Right lobe of liver (tissue), 6 donors: ENCODE measurements around the gene ROCK2. TPM values are rescaled to one million over a fixed set of nuclear protein-coding genes. Genes with fewer than 3 reads are reported as not detected.
"Not testable (repeated sequence)": the region's sequence is repeated elsewhere in the genome, so short reads cannot be mapped to it uniquely, and the experiment has no call there.

ENCODE experiments used
- ATAC-seq, 4 donors: fragments of 200-7000 bp; cut with Tn5 transposase; one replicate each; pipeline ENCODE4 v1.9.1; 2020; ENCODE audit warnings: mild to moderate bottlenecking in 4 of 4, moderate library complexity in 4 of 4
- DNase-seq, 3 donors: peaks; one replicate each; pipeline ENCODE4 v3.0.0-alpha.2; 2020
- H3K27ac ChIP-seq, 3 donors: fragments of 200-600 bp; one replicate each; pipeline ENCODE4 v1.8.0; 2022
- H3K27me3 ChIP-seq, 2 donors: fragments of 200-600 bp; one replicate each; pipeline ENCODE4 v1.8.0; 2022
- H3K36me3 ChIP-seq, 4 donors: fragments of 200-600 bp; sonication (generic) in 1 of 4; one replicate each; pipeline versions ENCODE4 v1.5.1 to v1.8.0; 2017 to 2022; ENCODE audit warnings: control low read depth in 1 of 4
- H3K4me1 ChIP-seq, 4 donors: fragments of 200-600 bp; sonication (generic) in 1 of 4; one replicate each; pipeline versions ENCODE4 v1.5.1 to v1.8.0; 2017 to 2022; ENCODE audit warnings: control low read depth in 1 of 4
- H3K4me3 ChIP-seq, 3 donors: fragments of 200-600 bp; one replicate each; pipeline ENCODE4 v1.8.0; 2022
- H3K9me3 ChIP-seq, 4 donors: fragments of 200-600 bp; sonication (generic) in 1 of 4; one replicate each; pipeline versions ENCODE4 v1.5.1 to v1.8.0; 2017 to 2022; ENCODE audit warnings: control low read depth in 1 of 4
- POLR2A ChIP-seq: fragments of 450-650 bp; IDR thresholded peaks from one replicate; pipeline ENCODE4 v1.6.1; 2017; ENCODE audit warnings: antibody characterized with exemption, mild to moderate bottlenecking
- WGBS: methylation state at CpG from one replicate; pipeline ENCODE4 v1.1.6; 2018; ENCODE audit warnings: low coverage, low lambda C conversion rate; ENCODE audit not compliant: insufficient coverage; ENCODE audit errors: missing lambda C conversion rate; 5-methylcytosine and 5-hydroxymethylcytosine counted together
- intact Hi-C, 2 donors: fragments of 100-400 bp; cut with DNase I; formaldehyde crosslinking; loops; one replicate each; pipeline versions ENCODE4 v1.11.2 to v1.14.1; 2022
- total RNA-seq, 6 experiments: library from RNA; depleted of rRNA in 2 of 6; stranded (reverse); fragments of >200 nt in 2 of 6; fragmentation: NEBNext Ultra II Directional in 3 of 6; extraction: Animal tissue kit (Norgen Biotek cat#: 25700) in 3 of 6; gene quantifications; one replicate each; pipeline versions ENCODE4 v1.1.0 to v1.2.4, GENCODE V29; 2016 to 2023
- TF ChIP-seq, protein P1 (sequence below), 4 donors: fragments of 200-600 bp in 3 of 4; fragments of 450-650 bp in 1 of 4; IDR thresholded peaks; one replicate each; pipeline versions ENCODE4 v1.5.1 to v1.8.0; 2016 to 2022; ENCODE audit warnings: antibody characterized with exemption in 4 of 4, mild to moderate bottlenecking in 2 of 4
- donor health status: DM: no; HTN: yes; CAD: no.
- donor health status: DM: no; HTN: no; CAD: no.
- donor health status: DM: no; HTN: no; CAD: no.
- donor health status: DM: no; HTN: yes; CAD: no.
- donor health status: DM: no; HTN: yes; CAD: no.

The ROCK2 gene
- total RNA-seq, 6 experiments from 2014 or later: 11.6 to 23.9 (median 19.8) TPM

DNA sequence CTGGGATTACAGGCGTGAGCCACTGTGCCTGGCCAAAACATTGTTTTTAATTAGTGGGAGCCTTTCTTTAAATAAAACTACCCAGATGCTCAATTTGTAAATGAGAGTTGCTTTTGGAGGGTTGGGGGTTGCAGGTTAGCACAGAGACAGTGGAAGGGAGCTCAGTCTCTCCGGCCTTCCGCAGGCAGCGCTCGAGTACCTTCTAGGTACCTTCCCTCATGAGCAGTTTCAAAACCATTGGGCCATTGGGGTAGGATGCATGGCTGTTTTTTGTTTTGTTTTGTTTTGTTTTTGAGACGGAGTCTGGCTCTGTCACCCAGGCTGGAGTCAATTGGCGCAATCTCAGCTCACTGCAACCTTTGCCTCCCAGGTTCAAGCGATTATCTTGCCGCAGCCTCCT is 170.2 kb downstream of the ROCK2 start:
- peaks cover 0 to under 1% (median 0%) of the 10 kb centered on the region in 4 donors for H3K36me3 ChIP-seq
- H3K4me3 ChIP-seq: no peak overlapping the region
- no peaks in the 10 kb centered on the region for H3K27me3 ChIP-seq
- ATAC-seq (no peak), DNase-seq (no peak)
- H3K27ac ChIP-seq: no peak overlapping the region
- TF ChIP-seq, protein P1, sequence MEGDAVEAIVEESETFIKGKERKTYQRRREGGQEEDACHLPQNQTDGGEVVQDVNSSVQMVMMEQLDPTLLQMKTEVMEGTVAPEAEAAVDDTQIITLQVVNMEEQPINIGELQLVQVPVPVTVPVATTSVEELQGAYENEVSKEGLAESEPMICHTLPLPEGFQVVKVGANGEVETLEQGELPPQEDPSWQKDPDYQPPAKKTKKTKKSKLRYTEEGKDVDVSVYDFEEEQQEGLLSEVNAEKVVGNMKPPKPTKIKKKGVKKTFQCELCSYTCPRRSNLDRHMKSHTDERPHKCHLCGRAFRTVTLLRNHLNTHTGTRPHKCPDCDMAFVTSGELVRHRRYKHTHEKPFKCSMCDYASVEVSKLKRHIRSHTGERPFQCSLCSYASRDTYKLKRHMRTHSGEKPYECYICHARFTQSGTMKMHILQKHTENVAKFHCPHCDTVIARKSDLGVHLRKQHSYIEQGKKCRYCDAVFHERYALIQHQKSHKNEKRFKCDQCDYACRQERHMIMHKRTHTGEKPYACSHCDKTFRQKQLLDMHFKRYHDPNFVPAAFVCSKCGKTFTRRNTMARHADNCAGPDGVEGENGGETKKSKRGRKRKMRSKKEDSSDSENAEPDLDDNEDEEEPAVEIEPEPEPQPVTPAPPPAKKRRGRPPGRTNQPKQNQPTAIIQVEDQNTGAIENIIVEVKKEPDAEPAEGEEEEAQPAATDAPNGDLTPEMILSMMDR (IDR thresholded peaks at IDR 0.05): no peak
- no peak for TF ChIP-seq POLR2A
- no peaks in the 10 kb centered on the region for H3K9me3 ChIP-seq
- H3K4me1 ChIP-seq: no peaks in the 10 kb centered on the region
- WGBS: 78% methylated on average over 5 of the region's 9 CpGs
- intact Hi-C loops: no loop called here

DNA sequence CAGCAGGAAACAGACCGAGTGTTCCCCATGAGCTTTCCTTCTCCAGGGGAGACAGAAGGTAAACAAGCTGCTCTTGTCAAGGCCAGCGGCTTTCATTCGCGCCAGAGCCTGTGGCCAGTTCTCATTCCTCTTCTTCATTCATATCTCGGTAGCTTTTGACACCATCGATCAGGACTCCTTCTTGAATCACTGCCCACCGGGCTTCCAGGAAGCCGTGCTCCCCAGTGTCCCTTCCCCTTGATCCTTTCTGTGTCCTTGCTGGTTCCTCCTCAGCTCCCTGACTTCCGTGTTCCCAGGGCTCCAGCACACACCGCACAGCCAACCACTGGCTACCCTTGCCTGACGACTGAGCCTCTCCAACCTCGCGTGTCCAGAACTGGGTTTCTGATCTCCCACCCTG is 175.1 kb downstream of the ROCK2 start:
- peak; percentile 48 to 74 (median 62) for ATAC-seq
- no peak for DNase-seq
- intact Hi-C loops: no loop called here
- Histone ChIP-seq H3K4me1 (no peaks in the 10 kb centered on the region), H3K27ac (no peak overlapping the region), H3K9me3 (no peaks in the 10 kb centered on the region), H3K27me3 (no peaks in the 10 kb centered on the region), H3K4me3 (no peak overlapping the region), H3K36me3 (no peaks in the 10 kb centered on the region)
- 52% methylated on average over 11 of the region's 13 CpGs for WGBS
- no peak for TF ChIP-seq POLR2A

DNA sequence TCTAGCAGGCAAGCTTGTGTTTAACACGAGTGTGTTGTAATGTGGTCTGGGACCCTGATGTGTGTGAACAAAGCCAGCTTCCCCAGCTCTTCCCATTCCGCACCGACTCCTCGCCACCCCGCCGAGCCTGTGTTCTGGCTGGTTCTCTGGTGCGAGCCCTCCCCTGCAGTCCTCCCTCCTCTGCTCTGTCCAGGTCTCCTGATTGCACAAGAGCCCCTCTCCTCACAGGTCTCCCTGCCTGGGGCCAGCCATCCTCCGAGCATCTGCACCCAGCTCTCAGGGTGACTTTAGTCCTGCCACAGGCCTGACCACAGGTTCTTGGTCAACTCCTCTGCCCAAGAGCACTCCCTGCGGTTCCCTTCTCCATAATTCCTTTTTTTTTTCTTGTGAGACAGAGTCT is 175.9 kb downstream of the ROCK2 start:
- ATAC-seq (no peak), DNase-seq (no peak)
- TF ChIP-seq, protein P1 (IDR thresholded peaks at IDR 0.05): no peak
- no peak for TF ChIP-seq POLR2A
- Histone ChIP-seq H3K9me3 (no peaks in the 10 kb centered on the region), H3K4me1 (no peaks in the 10 kb centered on the region), H3K27ac (no peak overlapping the region), H3K36me3 (no peaks in the 10 kb centered on the region), H3K4me3 (no peak overlapping the region), H3K27me3 (no peaks in the 10 kb centered on the region)
- WGBS: 83% methylated on average over 2 of the region's 9 CpGs
- intact Hi-C loops: no loop called here

DNA sequence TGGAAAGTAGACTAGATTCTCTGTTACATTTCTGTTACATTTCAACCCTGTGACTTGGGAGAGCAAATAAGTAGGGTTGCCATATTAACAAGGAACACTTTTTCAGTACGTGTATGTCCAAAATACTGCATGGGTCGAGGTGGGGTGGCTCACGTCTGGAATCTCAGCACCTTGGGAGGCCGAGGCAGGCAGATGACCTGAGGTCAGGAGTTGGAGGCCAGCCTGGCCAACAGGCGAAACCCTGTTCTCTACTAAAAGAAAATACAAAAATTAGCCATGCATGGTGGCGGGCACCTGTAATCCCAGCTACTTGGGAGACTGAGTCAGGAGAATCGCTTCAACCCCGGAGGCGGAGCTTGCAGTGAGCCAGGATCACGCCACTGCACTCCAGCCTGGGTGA is 178.0 kb downstream of the ROCK2 start:
- no peaks in the 10 kb centered on the region for H3K36me3 ChIP-seq
- no peaks in the 10 kb centered on the region for H3K27me3 ChIP-seq
- H3K27ac ChIP-seq: no peak overlapping the region
- no peaks in the 10 kb centered on the region for H3K9me3 ChIP-seq
- ATAC-seq (no peak), DNase-seq (no peak)
- intact Hi-C loops: no loop called here
- TF ChIP-seq POLR2A: no peak
- TF ChIP-seq, protein P1 (IDR thresholded peaks at IDR 0.05): no peak
- H3K4me3 ChIP-seq: no peak overlapping the region
- WGBS: 84% methylated on average over 7 of the region's 10 CpGs
- H3K4me1 ChIP-seq: no peaks in the 10 kb centered on the region

DNA sequence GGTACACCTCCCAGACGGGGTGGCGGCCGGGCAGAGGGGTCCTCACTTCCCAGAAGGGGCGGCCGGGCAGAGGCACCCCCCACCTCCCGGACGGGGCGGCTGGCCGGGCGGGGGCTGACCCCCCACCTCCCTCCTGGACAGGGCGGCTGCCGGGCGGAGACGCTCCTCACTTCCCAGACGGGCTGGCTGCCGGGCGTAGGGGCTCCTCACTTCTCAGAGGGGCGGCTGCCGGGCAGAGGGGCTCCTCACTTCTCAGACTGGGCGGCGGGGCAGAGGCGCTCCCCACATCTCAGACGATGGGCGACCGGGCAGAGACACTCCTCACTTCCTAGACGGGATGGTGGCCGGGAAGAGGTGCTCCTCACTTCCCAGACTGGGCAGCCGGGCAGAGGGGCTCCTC is 179.4 kb downstream of the ROCK2 start:
- WGBS: 93% methylated on average over 6 of the region's 28 CpGs

More for the DNA sequence above, 179.4 kb downstream of the ROCK2 start:
- H3K27me3 ChIP-seq, H3K36me3 ChIP-seq, H3K4me3 ChIP-seq, DNase-seq, H3K9me3 ChIP-seq, ATAC-seq, H3K4me1 ChIP-seq, H3K27ac ChIP-seq, intact Hi-C loops: not testable (repeated sequence)
